HEK293 (cell line): ENCODE measurements around the gene VAMP7.
"Not testable (repeated sequence)": the region's sequence is repeated elsewhere in the genome, so short reads cannot be mapped to it uniquely, and the experiment has no call there.

Experiments used
- CTCF ChIA-PET: fragments of 350-600 bp; formaldehyde crosslinking; extraction: SDS; loops from one replicate; lab custom pipeline; 2021; ENCODE audit warnings: antibody characterized with exemption; lab: Yijun Ruan, JAX
- POLR2A ChIA-PET: fragments of 300-600 bp; formaldehyde crosslinking; extraction: SDS; loops from one replicate; lab custom pipeline; 2020; ENCODE audit warnings: antibody characterized with exemption, inconsistent platforms; lab: Yijun Ruan, JAX
- H3K27ac ChIP-seq: fragments of 200-500 bp; sonication (Bioruptor generic); 2 replicates; pipeline ENCODE4 v1.5.1; 2014; ENCODE audit warnings: low read depth, low read length, control low read depth, inconsistent platforms; ENCODE audit errors: extremely low read depth
- H3K36me3 ChIP-seq, 2 experiments: fragments of 200-500 bp in 1 of 2; sonication (Bioruptor generic) in 1 of 2; 1 replicate in 1 of 2; 2 replicates in 1 of 2; pipeline ENCODE4 v1.5.1; 2014 to 2017; ENCODE audit warnings: inconsistent platforms in 2 of 2, low read length in 2 of 2; ENCODE audit not compliant: control insufficient read depth in 2 of 2, insufficient read depth in 1 of 2
- H3K4me1 ChIP-seq: fragments of 200-500 bp; sonication (Bioruptor generic); 2 replicates; pipeline ENCODE4 v1.5.1; 2014; ENCODE audit warnings: mild to moderate bottlenecking, low read length, inconsistent platforms; ENCODE audit not compliant: control insufficient read depth, insufficient read depth
- H3K4me3 ChIP-seq: 2 replicates; pipeline ENCODE4 v1.5.1; 2011; ENCODE audit warnings: low read depth, mild to moderate bottlenecking, control low read depth, low read length, moderate library complexity
- H3K9me3 ChIP-seq: fragments of 200-500 bp; sonication (Bioruptor generic); 2 replicates; pipeline ENCODE4 v1.5.1; 2014; ENCODE audit warnings: low read depth, low read length, inconsistent platforms; ENCODE audit not compliant: control insufficient read depth, insufficient read depth
- BCL6B ChIP-seq: fragments of 450-650 bp; formaldehyde crosslinking; IDR thresholded peaks from 2 replicates; pipeline ENCODE4 v1.5.1; 2017; ENCODE audit warnings: missing biosample characterization, missing genetic modification characterization
- FEZF1 ChIP-seq: fragments of 450-650 bp; formaldehyde crosslinking; IDR thresholded peaks from 2 replicates; pipeline ENCODE4 v1.5.1; 2016; ENCODE audit warnings: missing biosample characterization, missing genetic modification characterization
- HOXD13 ChIP-seq: sonication (generic); formaldehyde crosslinking; IDR thresholded peaks from 2 replicates; pipeline ENCODE4 v1.8.0; 2022; ENCODE audit warnings: missing genetic modification reagents, borderline replicate concordance
- PRDM2 ChIP-seq: fragments of 450-650 bp; formaldehyde crosslinking; IDR thresholded peaks from 2 replicates; pipeline ENCODE4 v1.5.1; 2016; ENCODE audit warnings: missing biosample characterization, missing genetic modification characterization, borderline replicate concordance
- SCRT1 ChIP-seq: fragments of 450-650 bp; formaldehyde crosslinking; IDR thresholded peaks from 2 replicates; pipeline ENCODE4 v1.5.1; 2016; ENCODE audit warnings: missing biosample characterization, missing genetic modification characterization, borderline replicate concordance
- SCRT2 ChIP-seq: fragments of 450-650 bp; formaldehyde crosslinking; IDR thresholded peaks from 2 replicates; pipeline ENCODE4 v1.5.1; 2016; ENCODE audit warnings: missing biosample characterization, missing genetic modification characterization
- ZFHX2 ChIP-seq: fragments of 450-650 bp; formaldehyde crosslinking; conservative IDR thresholded peaks from 2 replicates; pipeline ENCODE4 v1.5.1; 2016; ENCODE audit warnings: missing biosample characterization, missing genetic modification characterization
- ZNF121 ChIP-seq: fragments of 450-650 bp; formaldehyde crosslinking; IDR thresholded peaks from 2 replicates; pipeline ENCODE4 v1.5.1; 2016; ENCODE audit warnings: missing biosample characterization, missing genetic modification characterization
- ZNF146 ChIP-seq: fragments of 450-650 bp; formaldehyde crosslinking; IDR thresholded peaks from 2 replicates; pipeline ENCODE4 v1.5.1; 2016; ENCODE audit warnings: missing biosample characterization, missing genetic modification characterization
- ZNF18 ChIP-seq: fragments of 450-650 bp; formaldehyde crosslinking; IDR thresholded peaks from 2 replicates; pipeline ENCODE4 v1.5.1; 2016; ENCODE audit warnings: missing biosample characterization, missing genetic modification characterization
- ZNF239 ChIP-seq: fragments of 450-650 bp; formaldehyde crosslinking; IDR thresholded peaks from 2 replicates; pipeline ENCODE4 v1.5.1; 2016; ENCODE audit warnings: missing biosample characterization, missing genetic modification characterization
- ZNF362 ChIP-seq: fragments of 450-650 bp; formaldehyde crosslinking; IDR thresholded peaks from 2 replicates; pipeline ENCODE4 v1.5.1; 2016; ENCODE audit warnings: missing biosample characterization, missing genetic modification characterization
- ZNF501 ChIP-seq: fragments of 450-650 bp; formaldehyde crosslinking; IDR thresholded peaks from 2 replicates; pipeline ENCODE4 v1.5.1; 2016; ENCODE audit warnings: missing biosample characterization, missing genetic modification characterization
- ZNF548 ChIP-seq: fragments of 450-650 bp; formaldehyde crosslinking; IDR thresholded peaks from 2 replicates; pipeline ENCODE4 v1.5.1; 2016; ENCODE audit warnings: missing biosample characterization, missing genetic modification characterization
- ZNF600 ChIP-seq: fragments of 450-650 bp; formaldehyde crosslinking; IDR thresholded peaks from 2 replicates; pipeline ENCODE4 v1.5.1; 2016; ENCODE audit warnings: missing biosample characterization, missing genetic modification characterization
- ZNF624 ChIP-seq: fragments of 450-650 bp; formaldehyde crosslinking; IDR thresholded peaks from 2 replicates; pipeline ENCODE4 v1.5.1; 2017; ENCODE audit warnings: missing biosample characterization, missing genetic modification characterization
- ZNF670 ChIP-seq: fragments of 450-650 bp; formaldehyde crosslinking; IDR thresholded peaks from 2 replicates; pipeline ENCODE4 v1.5.1; 2016; ENCODE audit warnings: missing biosample characterization, missing genetic modification characterization, low read depth
- ZNF768 ChIP-seq: fragments of 450-650 bp; formaldehyde crosslinking; IDR thresholded peaks from 2 replicates; pipeline ENCODE4 v1.5.1; 2018; ENCODE audit warnings: missing biosample characterization, mild to moderate bottlenecking, missing genetic modification characterization
- ZNF777 ChIP-seq: fragments of 450-650 bp; formaldehyde crosslinking; IDR thresholded peaks from 2 replicates; pipeline ENCODE4 v1.5.1; 2017; ENCODE audit warnings: missing biosample characterization, missing genetic modification characterization, borderline replicate concordance
- ZNF843 ChIP-seq: fragments of 450-650 bp; formaldehyde crosslinking; IDR thresholded peaks from 2 replicates; pipeline ENCODE4 v1.5.1; 2016; ENCODE audit warnings: missing biosample characterization, missing genetic modification characterization
- ZSCAN5A ChIP-seq: fragments of 450-650 bp; formaldehyde crosslinking; IDR thresholded peaks from 2 replicates; pipeline ENCODE4 v1.5.1; 2016; ENCODE audit warnings: missing biosample characterization, missing genetic modification characterization

Gene VAMP7

GRCh38 chrX:155930852-155931618, 49.9 kb downstream of the VAMP7 start:
- H3K27ac ChIP-seq, H3K4me1 ChIP-seq, H3K9me3 ChIP-seq, H3K4me3 ChIP-seq, CTCF ChIA-PET, POLR2A ChIA-PET: not testable (repeated sequence)
- TF ChIP-seq SCRT2 (tag by site-specific recombination) (peak; percentile 73), ZNF146 (tag by site-specific recombination) (peak; percentile 93), SCRT1 (tag by site-specific recombination) (peak; percentile 73)
- H3K36me3 ChIP-seq = peaks cover 0 to 15% of the 10 kb centered on the region in 2 experiments; a peak in 1 of 3 replicates

GRCh38 chrX:155938132-155938531, 57.0 kb downstream of the VAMP7 start:
- Histone ChIP-seq H3K9me3 (no peaks in the 10 kb centered on the region), H3K27ac (no peak overlapping the region), H3K4me1 (no peaks in the 10 kb centered on the region), H3K4me3 (no peak overlapping the region), H3K36me3 (peaks cover under 1 to 12% of the 10 kb centered on the region in 2 experiments; a peak in 2 of 3 replicates)
- CTCF ChIA-PET = no interaction called here
- TF ChIP-seq ZFHX2 (tag by site-specific recombination) (no peak), ZNF624 (tag by site-specific recombination) (no peak), ZNF768 (tag by site-specific recombination) (no peak), ZSCAN5A (tag by site-specific recombination) (no peak), ZNF18 (tag by site-specific recombination) (no peak), ZNF548 (no peak), ZNF777 (tag by site-specific recombination) (no peak), ZNF843 (tag by site-specific recombination) (no peak), ZNF121 (no peak), ZNF362 (tag by site-specific recombination) (no peak), BCL6B (tag by site-specific recombination) (no peak), ZNF670 (tag by site-specific recombination) (no peak)
- POLR2A ChIA-PET = no interaction called here

- no peak overlapping the region for H3K27ac ChIP-seq
- no peaks in the 10 kb centered on the region for H3K9me3 ChIP-seq
- ChIA-PET CTCF (no interaction called here), POLR2A (no interaction called here)
- no peaks in the 10 kb centered on the region for H3K4me1 ChIP-seq
- H3K36me3 ChIP-seq = no peaks in the 10 kb centered on the region
- no peak overlapping the region for H3K4me3 ChIP-seq
- TF ChIP-seq ZNF501 (tag by site-specific recombination) (no peak), PRDM2 (no peak), ZNF600 (tag by site-specific recombination) (no peak), FEZF1 (tag by site-specific recombination) (no peak), HOXD13 (CRISPR knock-in tag) (no peak), ZNF239 (tag by site-specific recombination) (no peak)
Measured at GRCh38 chrX:155949098-155949497, 68.0 kb downstream of the VAMP7 start.
